ENCODE measurements around the gene C9orf57. TPM values are rescaled to one million over a fixed set of nuclear protein-coding genes. Genes with fewer than 3 reads are reported as not detected.

The C9orf57 gene
- total RNA-seq, 2 donors from 2014 or later = not detected

DNA sequence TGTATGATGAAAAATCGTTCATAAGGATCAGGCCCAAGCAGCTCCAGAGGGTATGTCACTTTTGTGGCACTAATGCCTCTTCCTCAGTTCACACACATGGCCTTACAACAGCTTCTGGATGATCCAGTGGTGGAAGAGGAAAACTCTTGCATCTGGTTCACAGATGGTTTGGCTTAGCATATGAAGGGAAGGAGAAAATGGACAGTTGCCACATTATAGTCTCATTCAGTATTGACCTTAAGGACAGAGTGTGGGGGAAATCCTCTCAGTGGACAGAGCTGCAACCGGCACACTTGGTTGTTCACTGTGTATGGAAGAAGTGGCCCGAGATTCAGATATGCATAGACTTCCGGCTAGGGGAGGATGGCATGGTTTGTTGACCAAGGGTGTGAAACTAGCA lies 22.8 kb downstream of the C9orf57 start:
- intact Hi-C loops (cut with DNase I) = no loop called here
- 72% methylated on average over 4 of the region's 4 CpGs for WGBS
- no peak for TF ChIP-seq POLR2A (IDR thresholded peaks at IDR 0.05)
- no peak for TF ChIP-seq POLR2AphosphoS5 (IDR thresholded peaks at IDR 0.05)
- TF ChIP-seq, protein P1, sequence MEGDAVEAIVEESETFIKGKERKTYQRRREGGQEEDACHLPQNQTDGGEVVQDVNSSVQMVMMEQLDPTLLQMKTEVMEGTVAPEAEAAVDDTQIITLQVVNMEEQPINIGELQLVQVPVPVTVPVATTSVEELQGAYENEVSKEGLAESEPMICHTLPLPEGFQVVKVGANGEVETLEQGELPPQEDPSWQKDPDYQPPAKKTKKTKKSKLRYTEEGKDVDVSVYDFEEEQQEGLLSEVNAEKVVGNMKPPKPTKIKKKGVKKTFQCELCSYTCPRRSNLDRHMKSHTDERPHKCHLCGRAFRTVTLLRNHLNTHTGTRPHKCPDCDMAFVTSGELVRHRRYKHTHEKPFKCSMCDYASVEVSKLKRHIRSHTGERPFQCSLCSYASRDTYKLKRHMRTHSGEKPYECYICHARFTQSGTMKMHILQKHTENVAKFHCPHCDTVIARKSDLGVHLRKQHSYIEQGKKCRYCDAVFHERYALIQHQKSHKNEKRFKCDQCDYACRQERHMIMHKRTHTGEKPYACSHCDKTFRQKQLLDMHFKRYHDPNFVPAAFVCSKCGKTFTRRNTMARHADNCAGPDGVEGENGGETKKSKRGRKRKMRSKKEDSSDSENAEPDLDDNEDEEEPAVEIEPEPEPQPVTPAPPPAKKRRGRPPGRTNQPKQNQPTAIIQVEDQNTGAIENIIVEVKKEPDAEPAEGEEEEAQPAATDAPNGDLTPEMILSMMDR (IDR thresholded peaks at IDR 0.05) = no peak
- Histone ChIP-seq H3K9me3 (no peaks in the 10 kb centered on the region), H3K4me1 (replicated peaks) (no peaks in the 10 kb centered on the region), H3K27ac (no peak overlapping the region), H3K4me3 (no peak overlapping the region), H3K36me3 (no peaks in the 10 kb centered on the region), H3K27me3 (replicated peaks; ENCODE audit: insufficient read depth) (no peaks in the 10 kb centered on the region)
- DNase-seq (ENCODE audit: low spot score) = no peak

DNA sequence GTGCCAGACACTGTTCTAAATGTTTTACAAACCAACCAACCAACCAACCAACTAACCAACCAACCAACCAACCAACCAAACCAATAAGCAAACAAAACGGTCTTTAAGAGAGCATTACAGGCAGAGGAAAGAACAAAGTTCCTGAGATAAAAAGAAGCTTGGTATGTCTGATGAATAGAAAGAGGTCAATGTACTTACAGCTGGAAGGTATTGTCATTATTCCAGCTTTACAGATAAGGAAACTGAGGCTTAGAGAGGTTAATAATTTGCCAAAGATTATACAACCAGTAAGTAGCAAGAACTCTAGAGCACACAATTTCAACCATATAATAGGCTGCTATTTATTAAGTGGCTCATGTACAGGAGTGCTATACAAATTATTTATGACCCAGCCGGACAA lies 29.6 kb downstream of the C9orf57 start:
- H3K4me1 ChIP-seq (replicated peaks) = no peaks in the 10 kb centered on the region
- H3K9me3 ChIP-seq = no peaks in the 10 kb centered on the region
- intact Hi-C loops (cut with DNase I) = no loop called here
- H3K4me3 ChIP-seq = no peak overlapping the region
- no peak overlapping the region for H3K27ac ChIP-seq
- no peak for DNase-seq (ENCODE audit: low spot score)
- H3K27me3 ChIP-seq (replicated peaks; ENCODE audit: insufficient read depth) = no peaks in the 10 kb centered on the region
- no peak for TF ChIP-seq POLR2AphosphoS5 (IDR thresholded peaks at IDR 0.05)
- no peak for TF ChIP-seq POLR2A (IDR thresholded peaks at IDR 0.05)
- TF ChIP-seq, protein P1 (IDR thresholded peaks at IDR 0.05) = no peak
- WGBS = 95% methylated on average over 2 of the region's 2 CpGs
- H3K36me3 ChIP-seq = no peaks in the 10 kb centered on the region

DNA sequence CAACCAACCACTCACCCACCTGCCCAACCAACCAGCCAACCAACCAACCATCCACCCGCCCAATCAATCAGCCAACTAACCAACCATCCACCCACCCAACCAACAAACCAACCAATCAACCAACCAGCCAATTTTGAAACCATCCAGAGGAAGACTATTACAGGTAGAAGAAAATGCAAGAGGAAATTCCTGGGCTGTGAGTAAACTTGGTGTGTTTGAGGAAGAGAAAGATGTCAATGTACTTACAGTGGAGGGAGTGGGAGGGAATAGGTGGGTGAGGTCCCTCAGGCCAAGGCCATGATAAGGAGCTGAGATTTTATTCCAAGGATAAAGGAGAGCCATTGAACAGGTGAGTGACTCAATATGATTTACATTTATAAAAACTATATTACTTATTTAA lies 30.4 kb downstream of the C9orf57 start:
- Histone ChIP-seq H3K27ac (no peak overlapping the region), H3K4me1 (replicated peaks) (no peaks in the 10 kb centered on the region), H3K36me3 (no peaks in the 10 kb centered on the region), H3K27me3 (replicated peaks; ENCODE audit: insufficient read depth) (no peaks in the 10 kb centered on the region), H3K4me3 (no peak overlapping the region), H3K9me3 (no peaks in the 10 kb centered on the region)
- TF ChIP-seq POLR2A (IDR thresholded peaks at IDR 0.05) (no peak), POLR2AphosphoS5 (IDR thresholded peaks at IDR 0.05) (no peak)
- TF ChIP-seq, protein P1 (IDR thresholded peaks at IDR 0.05) = no peak
- no peak for DNase-seq (ENCODE audit: low spot score)
- 67% methylated on average over 1 of the region's 1 CpG for WGBS
- intact Hi-C loops (cut with DNase I) = loop anchor here (5.0 kb wide), 1 partner anchor 223 kb away; no protein-coding TSS in a partner anchor

- intact Hi-C loops (cut with DNase I) = loop anchor here (5.0 kb wide), 1 partner anchor 219 kb away; no protein-coding TSS in a partner anchor
- Histone ChIP-seq H3K27ac (no peak overlapping the region), H3K27me3 (replicated peaks; ENCODE audit: insufficient read depth) (no peaks in the 10 kb centered on the region), H3K9me3 (no peaks in the 10 kb centered on the region), H3K36me3 (no peaks in the 10 kb centered on the region), H3K4me3 (no peak overlapping the region), H3K4me1 (replicated peaks) (no peaks in the 10 kb centered on the region)
- WGBS = 60% methylated on average over 3 of the region's 3 CpGs
- DNase-seq (ENCODE audit: low spot score) = no peak
- TF ChIP-seq, protein P1 (IDR thresholded peaks at IDR 0.05) = no peak
- TF ChIP-seq POLR2AphosphoS5 (IDR thresholded peaks at IDR 0.05) = no peak
- TF ChIP-seq POLR2A (IDR thresholded peaks at IDR 0.05) = no peak
These were observed 34.5 kb downstream of the C9orf57 start for GRCh38 chr9:72025906-72026305.

DNA sequence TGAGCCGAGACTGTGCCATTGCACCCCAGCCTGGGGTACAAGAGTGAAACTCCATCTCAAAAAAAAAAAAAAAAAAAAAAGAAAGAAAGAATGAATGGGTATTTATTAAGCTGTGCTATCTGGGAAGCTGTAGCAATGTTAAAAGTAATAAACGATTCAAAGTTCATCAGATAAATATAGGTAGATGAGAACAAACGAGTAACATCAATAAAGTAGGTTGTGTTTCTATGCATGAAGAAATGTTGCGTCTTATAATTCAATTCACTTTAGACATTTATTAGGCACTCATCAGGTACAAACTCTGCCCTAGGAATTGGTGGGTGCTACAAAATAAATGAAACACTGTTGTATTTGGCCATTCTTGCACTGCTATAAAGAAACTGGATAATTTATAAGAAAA lies 36.8 kb downstream of the C9orf57 start:
- H3K4me1 ChIP-seq (replicated peaks) = no peaks in the 10 kb centered on the region
- TF ChIP-seq POLR2A (IDR thresholded peaks at IDR 0.05) (no peak), POLR2AphosphoS5 (IDR thresholded peaks at IDR 0.05) (no peak)
- TF ChIP-seq, protein P1 (IDR thresholded peaks at IDR 0.05) = no peak
- no peaks in the 10 kb centered on the region for H3K9me3 ChIP-seq
- no peak for DNase-seq (ENCODE audit: low spot score)
- 51% methylated on average over 4 of the region's 4 CpGs for WGBS
- H3K27ac ChIP-seq = no peak overlapping the region
- no peaks in the 10 kb centered on the region for H3K36me3 ChIP-seq
- intact Hi-C loops (cut with DNase I) = no loop called here
- no peak overlapping the region for H3K4me3 ChIP-seq
- H3K27me3 ChIP-seq (replicated peaks; ENCODE audit: insufficient read depth) = no peaks in the 10 kb centered on the region
